ENCODE results near the gene UBD.

- TF ChIP-seq CTCF (IDR thresholded peaks at IDR 0.05; ENCODE audit: low read depth, low read length) (no peak), EZH2phosphoT487 (IDR thresholded peaks at IDR 0.05; ENCODE audit: low read depth) (no peak)
Observed at GRCh38 chr6:29527126-29527525, 32.4 kb downstream of the UBD start.
